Peyer's patch (tissue), 4 donors: Measurements from ENCODE around the gene BAIAP2. TPM values are rescaled to one million over a fixed set of nuclear protein-coding genes. Genes with fewer than 3 reads are reported as not detected.

Experiments
- DNase-seq, 3 donors: peaks; one replicate each; pipeline ENCODE4 v3.0.0-alpha.2; 2017 to 2019
- H3K27ac ChIP-seq, 4 donors: fragments of 200-600 bp; sonication (generic); one replicate each; pipeline ENCODE4 v1.5.1; 2016 to 2019
- H3K27me3 ChIP-seq, 2 donors: fragments of 200-600 bp; sonication (generic); one replicate each; pipeline ENCODE4 v1.5.1; 2019
- H3K36me3 ChIP-seq, 3 donors: fragments of 200-600 bp; sonication (generic); one replicate each; pipeline ENCODE4 v1.5.1; 2016 to 2019
- H3K4me1 ChIP-seq, 4 donors: fragments of 200-600 bp; sonication (generic); one replicate each; pipeline ENCODE4 v1.5.1; 2016 to 2019
- H3K4me3 ChIP-seq, 4 donors: fragments of 200-600 bp; sonication (generic); 1 replicate in 3 of 4; 2 replicates in 1 of 4; pipeline ENCODE4 v1.5.1; 2016 to 2019; ENCODE audit warnings: mild to moderate bottlenecking in 1 of 4
- H3K9me3 ChIP-seq, 4 donors: fragments of 200-600 bp; sonication (generic); one replicate each; pipeline ENCODE4 v1.5.1; 2016 to 2019; ENCODE audit warnings: mild to moderate bottlenecking in 1 of 4
- CTCF ChIP-seq, 6 experiments: fragments of 450-650 bp in 4 of 6; fragments of 200-600 bp in 2 of 6; sonication (generic) in 1 of 6; IDR thresholded peaks; one replicate each; pipeline ENCODE4 v1.5.1; 2017 to 2019; ENCODE audit warnings: antibody characterized with exemption in 6 of 6, mild to moderate bottlenecking in 3 of 6, moderate library complexity in 1 of 6
- POLR2A ChIP-seq, 2 donors: fragments of 450-650 bp; IDR thresholded peaks; one replicate each; pipeline ENCODE4 v1.5.1; 2017; ENCODE audit warnings: antibody characterized with exemption in 2 of 2, mild to moderate bottlenecking in 2 of 2, moderate library complexity in 2 of 2
- total RNA-seq, 4 donors: library from RNA; depleted of rRNA; stranded (reverse); fragments of >200 nt; gene quantifications; one replicate each; pipeline ENCODE4 v1.1.0, GENCODE V29; 2016

BAIAP2 gene
- total RNA-seq, 4 donors from 2014 or later, result 10.2 to 61.9 (median 17.6) TPM

- Histone ChIP-seq H3K4me1 (peaks cover 0 to 4% (median 0%) of the 10 kb centered on the region in 4 donors), H3K36me3 (no peaks in the 10 kb centered on the region), H3K27ac (no peak overlapping the region), H3K9me3 (no peaks in the 10 kb centered on the region), H3K27me3 (no peaks in the 10 kb centered on the region), H3K4me3 (no peak overlapping the region)
- DNase-seq, result no peak
- no peak for TF ChIP-seq CTCF (IDR thresholded peaks at IDR 0.05)
- TF ChIP-seq POLR2A (IDR thresholded peaks at IDR 0.05), result no peak
Measured at GRCh38 chr17:81158688-81159590, 124.0 kb downstream of the BAIAP2 start.

GRCh38 chr17:81159611-81160265 is 124.8 kb downstream of the BAIAP2 start:
- Histone ChIP-seq H3K4me3 (peak overlapping the region; percentile 20 to 46 (median 30)), H3K27ac (peak overlapping the region in 2 of 4 donors; percentile 3 to 58)

GRCh38 chr17:81160306-81160705 is 125.4 kb downstream of the BAIAP2 start:
- Histone ChIP-seq H3K27ac (peak overlapping the region in 2 of 4 donors; percentile 3 to 58), H3K36me3 (no peaks in the 10 kb centered on the region), H3K9me3 (no peaks in the 10 kb centered on the region), H3K27me3 (no peaks in the 10 kb centered on the region), H3K4me3 (peak overlapping the region; percentile 20 to 46 (median 30)), H3K4me1 (peaks cover 0 to 4% (median 0%) of the 10 kb centered on the region in 4 donors)
- no peak for TF ChIP-seq POLR2A (IDR thresholded peaks at IDR 0.05)
- no peak for TF ChIP-seq CTCF (IDR thresholded peaks at IDR 0.05)
- DNase-seq, result peak in 1 of 3 donors; percentile 56

More at GRCh38 chr17:81159611-81160265, 124.8 kb downstream of the BAIAP2 start:
- no peak for DNase-seq
- no peak for TF ChIP-seq CTCF (IDR thresholded peaks at IDR 0.05)
- no peak for TF ChIP-seq POLR2A (IDR thresholded peaks at IDR 0.05)
- Histone ChIP-seq H3K27me3 (no peaks in the 10 kb centered on the region), H3K36me3 (no peaks in the 10 kb centered on the region), H3K4me1 (peaks cover 0 to 4% (median 0%) of the 10 kb centered on the region in 4 donors), H3K9me3 (no peaks in the 10 kb centered on the region)

GRCh38 chr17:81160747-81161453 is 125.9 kb downstream of the BAIAP2 start:
- Histone ChIP-seq H3K9me3 (no peaks in the 10 kb centered on the region), H3K4me1 (peaks cover 0 to 8% (median 2%) of the 10 kb centered on the region in 4 donors), H3K36me3 (no peaks in the 10 kb centered on the region), H3K27ac (peak overlapping the region in 1 of 4 donors; percentile 58), H3K27me3 (peaks cover 0 to 4% of the 10 kb centered on the region in 2 donors), H3K4me3 (peak overlapping the region in 1 of 4 donors; percentile 46)
- no peak for TF ChIP-seq CTCF (IDR thresholded peaks at IDR 0.05)
- TF ChIP-seq POLR2A (IDR thresholded peaks at IDR 0.05), result no peak
- DNase-seq, result no peak

- Histone ChIP-seq H3K4me3 (no peak overlapping the region), H3K9me3 (no peaks in the 10 kb centered on the region), H3K36me3 (no peaks in the 10 kb centered on the region), H3K4me1 (peaks cover 0 to 8% (median 2%) of the 10 kb centered on the region in 4 donors), H3K27me3 (peaks cover 0 to 4% of the 10 kb centered on the region in 2 donors), H3K27ac (no peak overlapping the region)
- TF ChIP-seq POLR2A (IDR thresholded peaks at IDR 0.05) (no peak), CTCF (IDR thresholded peaks at IDR 0.05) (no peak)
- no peak for DNase-seq
Measured at GRCh38 chr17:81161536-81161935, 126.6 kb downstream of the BAIAP2 start.
